ENCODE measurements around the gene RNF19B. TPM values are rescaled to one million over a fixed set of nuclear protein-coding genes. Genes with fewer than 3 reads are reported as not detected.

The RNF19B gene
- total and polyA plus RNA-seq, 2 of the 8 experiments (the other 6 are each of a cell fraction or from before 2014, with no cell fraction given): 9.2 to 11.2 TPM

DNA sequence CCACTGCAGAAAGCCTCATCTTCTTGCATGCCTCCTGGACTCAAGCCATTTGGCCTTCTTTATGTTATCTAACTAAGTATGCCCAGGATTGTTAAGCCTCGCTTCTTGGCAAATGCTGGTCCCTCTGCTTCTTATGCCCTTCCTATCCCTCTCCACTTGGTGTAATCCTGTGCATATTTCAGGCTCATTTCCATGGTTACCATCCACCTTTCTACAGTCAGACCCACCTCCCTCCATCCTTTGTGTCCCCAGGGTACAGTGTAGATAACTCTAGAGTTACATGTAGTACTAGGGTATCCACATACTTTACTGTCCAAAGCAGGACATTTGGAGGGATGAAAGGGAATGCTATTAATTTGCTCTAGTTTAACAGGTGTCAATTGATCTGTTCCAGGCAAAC is 6.5 kb upstream of the RNF19B start:
- Histone ChIP-seq H3K23me2 (ENCODE audit: low read depth, low read length) (peaks cover 10% of the 10 kb centered on the region; the same call in 1 of the 2 replicates), H2AFZ (ENCODE audit: low read length) (no peak overlapping the region), H3K4me3 (ENCODE audit: extremely low read depth in 1 of 4, insufficient read depth in 2 of 4, low read depth in 3 of 4, low read length in 4 of 4) (no peak overlapping the region), H2AK5ac (ENCODE audit: low read depth, low read length) (no peak overlapping the region), H4K20me1 (replicated peaks in 1 of 2; ENCODE audit: control insufficient read depth in 1 of 2, insufficient read depth in 2 of 2, low read length in 2 of 2) (no peaks in the 10 kb centered on the region), H2BK5ac (ENCODE audit: low read depth, low read length) (no peak overlapping the region), H2BK12ac (ENCODE audit: low read depth, low read length) (no peak overlapping the region), H2BK120ac (replicated peaks; ENCODE audit: low read depth, low read length) (no peak overlapping the region), H3K27ac (ENCODE audit: low read depth, low read length) (no peak overlapping the region), H3K27me3 (replicated peaks in 1 of 4; ENCODE audit: control insufficient read depth in 3 of 4, extremely low read depth in 1 of 4, insufficient read depth in 3 of 4, low read length in 3 of 4) (peaks cover 9 to 24% (median 21%) of the 10 kb centered on the region in 4 experiments), H3K4ac (replicated peaks; ENCODE audit: insufficient read length, low read depth, low read length) (no peak overlapping the region), H3K23ac (ENCODE audit: insufficient read length) (no peak overlapping the region), H4K91ac (replicated peaks; ENCODE audit: insufficient read length, low read length) (no peak overlapping the region), H2BK20ac (ENCODE audit: low read length) (no peak overlapping the region), H3K56ac (replicated peaks; ENCODE audit: insufficient read length, low read depth, low read length) (no peak overlapping the region), H3K18ac (ENCODE audit: extremely low read depth, low read length) (no peak overlapping the region), H3K79me1 (ENCODE audit: low read depth, low read length) (no peaks in the 10 kb centered on the region), H3K79me2 (ENCODE audit: control insufficient read depth in 1 of 2, insufficient read depth in 2 of 2, low read length in 2 of 2) (no peaks in the 10 kb centered on the region), H4K5ac (ENCODE audit: insufficient read length, low read depth, low read length) (no peak overlapping the region), H3K4me2 (ENCODE audit: insufficient read depth in 1 of 2, low read depth in 2 of 2, low read length in 2 of 2) (no peak overlapping the region), H3K9me3 (ENCODE audit: insufficient read depth in 2 of 2, low read depth in 1 of 2, low read length in 1 of 2) (peaks cover 0 to 12% of the 10 kb centered on the region in 2 experiments; a peak in 2 of 4 replicates), H3K4me1 (replicated peaks in 1 of 4; ENCODE audit: control insufficient read depth in 3 of 4, insufficient read depth in 4 of 4, low read length in 3 of 4) (peaks cover 0 to 4% (median 3%) of the 10 kb centered on the region in 4 experiments; a peak in 2 of 7 replicates), H3K14ac (ENCODE audit: insufficient read length) (no peak overlapping the region), H2BK15ac (ENCODE audit: low read length) (no peak overlapping the region), H3K36me3 (ENCODE audit: control insufficient read depth in 2 of 4, insufficient read depth in 4 of 4, low read length in 3 of 4) (no peaks in the 10 kb centered on the region), H3K9ac (replicated peaks in 1 of 4; ENCODE audit: extremely low read depth in 1 of 4, low read depth in 3 of 4, low read length in 3 of 4) (no peak overlapping the region), H4K8ac (ENCODE audit: extremely low read depth, insufficient read depth, low read length) (no peak overlapping the region)
- ChIA-PET POLR2A (ENCODE audit: partially characterized antibody) (no interaction called here), CTCF (ENCODE audit: partially characterized antibody) (interaction anchor here (0.9 to 1.1 kb wide), 4 partner anchors 17 to 56 kb away, joined by 3 to 4 read pairs (median 3); no protein-coding TSS in a partner anchor)
- WGBS, 2 experiments (ENCODE audit: extremely low coverage in 1 of 2, insufficient coverage in 1 of 2, insufficient read length in 1 of 2, insufficient replicate concordance in 2 of 2, low coverage in 1 of 2, low lambda C conversion rate in 2 of 2, missing lambda C conversion rate in 1 of 2): 83% methylated on average over 1 of the region's 1 CpG; no CpG with 5 or more reads in 1 of the 2 experiments
- FAIRE-seq (no peak), DNase-seq (ENCODE audit: low read depth in 1 of 2, low spot score in 2 of 2) (no peak)
- TF ChIP-seq RBBP5 (IDR thresholded peaks at IDR 0.05; ENCODE audit: borderline replicate concordance, low read depth, low read length): no peak
- no peak for TF ChIP-seq RAD21 (IDR thresholded peaks at IDR 0.05 in 1 of 2, conservative IDR thresholded peaks at IDR 0.05 in 1 of 2; ENCODE audit: low read depth in 2 of 2, low read length in 2 of 2)
